A549 (cell line): Measurements from ENCODE around the gene FLRT3. TPM values are rescaled to one million over a fixed set of nuclear protein-coding genes. Genes with fewer than 3 reads are reported as not detected.
A peak's percentile ranks its signal among the peaks of the same experiment; 100 is the strongest.

ENCODE experiments used
- ELK1 ChIP-seq: fragments of 150-350 bp; IDR thresholded peaks from 2 replicates; pipeline ENCODE4 v1.6.1; 2014; ENCODE audit warnings: low read depth, mild to moderate bottlenecking, low read length
- EP300 ChIP-seq, 2 experiments: fragments of >200 bp; sonication (Bioruptor Twin); formaldehyde crosslinking; IDR thresholded peaks; 2 replicates in 1 of 2; 3 replicates in 1 of 2; pipeline ENCODE4 v1.6.1; 2016 to 2017
- FOSL2 ChIP-seq, 2 experiments: fragments of 450-650 bp in 1 of 2; fragments of >200 bp in 1 of 2; sonication (Bioruptor Twin) in 1 of 2; formaldehyde crosslinking; IDR thresholded peaks; 2 replicates each; pipeline versions ENCODE4 v1.5.0 to v1.6.1; 2016 to 2020; ENCODE audit warnings: mild to moderate bottlenecking in 1 of 2, moderate library complexity in 1 of 2
- FOXS1 ChIP-seq: fragments of 250-450 bp; sonication (Bioruptor Pico); IDR thresholded peaks from 2 replicates; pipeline ENCODE4 v1.5.0; 2020; ENCODE audit warnings: mild to moderate bottlenecking, moderate library complexity
- HOXA7 ChIP-seq: fragments of 250-450 bp; sonication (Bioruptor Pico); IDR thresholded peaks from 2 replicates; pipeline ENCODE4 v1.5.0; 2020; ENCODE audit warnings: mild to moderate bottlenecking, moderate library complexity
- HOXB5 ChIP-seq: fragments of 250-450 bp; sonication (Bioruptor Pico); IDR thresholded peaks from 2 replicates; pipeline ENCODE4 v1.5.0; 2020; ENCODE audit warnings: mild to moderate bottlenecking, moderate library complexity
- JUNB ChIP-seq: fragments of >200 bp; sonication (Bioruptor Twin); formaldehyde crosslinking; IDR thresholded peaks from 2 replicates; pipeline ENCODE4 v1.6.1; 2016
- KDM1A ChIP-seq: fragments of 200-600 bp; sonication (generic); IDR thresholded peaks from 2 replicates; pipeline ENCODE4 v1.6.1; 2016; ENCODE audit warnings: low read depth, mild to moderate bottlenecking
- KDM5A ChIP-seq: fragments of 200-600 bp; sonication (generic); IDR thresholded peaks from 2 replicates; pipeline ENCODE4 v1.6.1; 2016; ENCODE audit warnings: antibody characterized with exemption, mild to moderate bottlenecking
- MAX ChIP-seq: IDR thresholded peaks from 2 replicates; pipeline ENCODE4 v1.6.1; 2012
- MAZ ChIP-seq: fragments of 150-350 bp; IDR thresholded peaks from 2 replicates; pipeline ENCODE4 v1.6.1; 2014; ENCODE audit warnings: antibody characterized with exemption, low read depth, low read length, borderline replicate concordance
- NR3C1 ChIP-seq: fragments of >200 bp; sonication (Bioruptor Twin); formaldehyde crosslinking; IDR thresholded peaks from 3 replicates; pipeline ENCODE4 v1.6.1; 2017
- PHF8 ChIP-seq: fragments of 200-600 bp; sonication (generic); IDR thresholded peaks from 2 replicates; pipeline ENCODE4 v1.6.1; 2016; ENCODE audit warnings: low read depth, mild to moderate bottlenecking, antibody characterized with exemption, moderate library complexity, borderline replicate concordance
- POLR2A ChIP-seq: IDR thresholded peaks from 2 replicates; pipeline ENCODE4 v1.6.1; 2012; ENCODE audit warnings: mild to moderate bottlenecking, low read length
- POLR2AphosphoS2 ChIP-seq: conservative IDR thresholded peaks from 2 replicates; pipeline ENCODE4 v1.6.1; 2012; ENCODE audit warnings: low read length, improper control_type of control experiment, inconsistent platforms
- RAD21 ChIP-seq, 2 experiments: fragments of >200 bp in 1 of 2; sonication (Bioruptor Twin) in 1 of 2; formaldehyde crosslinking in 1 of 2; IDR thresholded peaks in 1 of 2; conservative IDR thresholded peaks in 1 of 2; 2 replicates in 1 of 2; 3 replicates in 1 of 2; pipeline ENCODE4 v1.6.1; 2012 to 2018; ENCODE audit warnings: inconsistent platforms in 1 of 2
- REST ChIP-seq: fragments of 200-600 bp; sonication (generic); IDR thresholded peaks from 2 replicates; pipeline ENCODE4 v1.6.1; 2016; ENCODE audit warnings: antibody characterized with exemption, mild to moderate bottlenecking, moderate library complexity
- RFX5 ChIP-seq: fragments of 450-650 bp; IDR thresholded peaks from 2 replicates; pipeline ENCODE4 v1.7.1; 2014; ENCODE audit warnings: antibody characterized with exemption, mild to moderate bottlenecking, moderate library complexity
- SMC3 ChIP-seq: fragments of >200 bp; sonication (Bioruptor Twin); formaldehyde crosslinking; IDR thresholded peaks from 3 replicates; pipeline ENCODE4 v1.6.1; 2018; ENCODE audit warnings: inconsistent platforms
- TP53 ChIP-seq: fragments of 250-450 bp; sonication (Bioruptor Pico); IDR thresholded peaks from 2 replicates; pipeline ENCODE4 v1.5.0; 2021; ENCODE audit warnings: mild to moderate bottlenecking, moderate library complexity
- ZC3H11A ChIP-seq: fragments of 450-650 bp; IDR thresholded peaks from 2 replicates; pipeline ENCODE4 v1.6.1; 2014; ENCODE audit warnings: antibody characterized with exemption, mild to moderate bottlenecking
- ZNF302 ChIP-seq: fragments of 250-450 bp; sonication (Bioruptor Pico); IDR thresholded peaks from 2 replicates; pipeline ENCODE4 v1.9.0; 2021; ENCODE audit warnings: inconsistent platforms, mild to moderate bottlenecking, moderate library complexity
- polyA plus RNA-seq, 4 experiments: library from polyadenylated mRNA; depleted of rRNA in 3 of 4; stranded (reverse); fragments of >200 nt; fragmentation: RNase III in 1 of 4; extraction: RNeasy Plus Mini Kit Qiagen cat#74134 plus additional on column Dnase treatment in 1 of 4; gene quantifications; 2 replicates in 3 of 4; 3 replicates in 1 of 4; pipeline ENCODE4 v1.2.3, GENCODE V29; 2011 to 2017
- TF ChIP-seq, protein P1 (sequence below): IDR thresholded peaks from 2 replicates; pipeline ENCODE4 v1.6.1; 2012; ENCODE audit warnings: low read depth, borderline replicate concordance
- TF ChIP-seq, protein P2 (sequence below): fragments of 250-450 bp; sonication (Bioruptor Pico); IDR thresholded peaks from 2 replicates; pipeline ENCODE4 v1.5.0; 2020; ENCODE audit warnings: low read depth, mild to moderate bottlenecking, moderate library complexity
- TF ChIP-seq, protein P3 (sequence below): fragments of >200 bp; sonication (Bioruptor Twin); formaldehyde crosslinking; IDR thresholded peaks from 2 replicates; pipeline ENCODE4 v1.6.1; 2016
- TF ChIP-seq, protein P4 (sequence below): fragments of 450-650 bp; IDR thresholded peaks from 2 replicates; pipeline ENCODE4 v1.6.1; 2014; ENCODE audit warnings: antibody characterized with exemption

Gene FLRT3
- polyA plus RNA-seq, 2 of the 4 experiments (the other 2 are of a cell fraction), result 3.4 to 28.7 TPM

- no peak for TF ChIP-seq REST
- TF ChIP-seq RFX5, result no peak
- TF ChIP-seq KDM5A, result no peak
- TF ChIP-seq ELK1, result no peak
- no peak for TF ChIP-seq ZNF302 (CRISPR knock-in tag)
- peak; percentile 98 for TF ChIP-seq SMC3
- no peak for TF ChIP-seq MAZ
- no peak for TF ChIP-seq JUNB
- no peak for TF ChIP-seq POLR2AphosphoS2
- TF ChIP-seq KDM1A, result no peak
- no peak for TF ChIP-seq ZC3H11A
- no peak for TF ChIP-seq NR3C1
- TF ChIP-seq FOXS1 (CRISPR knock-in tag), result no peak
- peak; percentile 98 to 99 for TF ChIP-seq RAD21 (conservative IDR thresholded peaks at IDR 0.05 in 1 of 2, IDR thresholded peaks at IDR 0.05 in 1 of 2)
- peak; percentile 97 for TF ChIP-seq POLR2A
- TF ChIP-seq, protein P1, sequence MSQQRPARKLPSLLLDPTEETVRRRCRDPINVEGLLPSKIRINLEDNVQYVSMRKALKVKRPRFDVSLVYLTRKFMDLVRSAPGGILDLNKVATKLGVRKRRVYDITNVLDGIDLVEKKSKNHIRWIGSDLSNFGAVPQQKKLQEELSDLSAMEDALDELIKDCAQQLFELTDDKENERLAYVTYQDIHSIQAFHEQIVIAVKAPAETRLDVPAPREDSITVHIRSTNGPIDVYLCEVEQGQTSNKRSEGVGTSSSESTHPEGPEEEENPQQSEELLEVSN, result no peak
- TF ChIP-seq, protein P2, sequence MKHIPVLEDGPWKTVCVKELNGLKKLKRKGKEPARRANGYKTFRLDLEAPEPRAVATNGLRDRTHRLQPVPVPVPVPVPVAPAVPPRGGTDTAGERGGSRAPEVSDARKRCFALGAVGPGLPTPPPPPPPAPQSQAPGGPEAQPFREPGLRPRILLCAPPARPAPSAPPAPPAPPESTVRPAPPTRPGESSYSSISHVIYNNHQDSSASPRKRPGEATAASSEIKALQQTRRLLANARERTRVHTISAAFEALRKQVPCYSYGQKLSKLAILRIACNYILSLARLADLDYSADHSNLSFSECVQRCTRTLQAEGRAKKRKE (CRISPR knock-in tag), result no peak
- no peak for TF ChIP-seq HOXA7 (CRISPR knock-in tag)
- TF ChIP-seq, protein P3, sequence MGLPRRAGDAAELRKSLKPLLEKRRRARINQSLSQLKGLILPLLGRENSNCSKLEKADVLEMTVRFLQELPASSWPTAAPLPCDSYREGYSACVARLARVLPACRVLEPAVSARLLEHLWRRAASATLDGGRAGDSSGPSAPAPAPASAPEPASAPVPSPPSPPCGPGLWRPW, result no peak
- peak; percentile 50; the same call in 1 of the 2 replicates for TF ChIP-seq MAX
- no peak for TF ChIP-seq HOXB5 (CRISPR knock-in tag)
- no peak for TF ChIP-seq FOSL2 (IDR thresholded peaks at IDR 0.05)
- TF ChIP-seq FOSL2 (CRISPR knock-in tag; IDR thresholded peaks at IDR 0.05), result peak; percentile 41; the same call in 1 of the 2 replicates
- TF ChIP-seq, protein P4, sequence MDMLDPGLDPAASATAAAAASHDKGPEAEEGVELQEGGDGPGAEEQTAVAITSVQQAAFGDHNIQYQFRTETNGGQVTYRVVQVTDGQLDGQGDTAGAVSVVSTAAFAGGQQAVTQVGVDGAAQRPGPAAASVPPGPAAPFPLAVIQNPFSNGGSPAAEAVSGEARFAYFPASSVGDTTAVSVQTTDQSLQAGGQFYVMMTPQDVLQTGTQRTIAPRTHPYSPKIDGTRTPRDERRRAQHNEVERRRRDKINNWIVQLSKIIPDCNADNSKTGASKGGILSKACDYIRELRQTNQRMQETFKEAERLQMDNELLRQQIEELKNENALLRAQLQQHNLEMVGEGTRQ, result no peak
- TF ChIP-seq PHF8, result no peak
- TF ChIP-seq EP300 (IDR thresholded peaks at IDR 0.05), result no peak
- TF ChIP-seq TP53 (CRISPR knock-in tag), result no peak
These were observed at the start of gene FLRT3 (continued) for GRCh38 chr20:14337400-14338171.
